LNCAP (cell line): Measurements from ENCODE around the gene SLC1A5.

Experiments
- CTCF ChIP-seq: fragments of 450-650 bp; IDR thresholded peaks from 2 replicates; pipeline ENCODE4 v1.5.1; 2017; ENCODE audit warnings: mild to moderate bottlenecking

The SLC1A5 gene

GRCh38 chr19:46731007-46731501 lies 57.3 kb downstream of the SLC1A5 start:
- no peak for TF ChIP-seq CTCF

- no peak for TF ChIP-seq CTCF
These were observed 57.8 kb downstream of the SLC1A5 start for GRCh38 chr19:46730595-46730994.

GRCh38 chr19:46730187-46730586 lies 58.2 kb downstream of the SLC1A5 start:
- no peak for TF ChIP-seq CTCF

- no peak for TF ChIP-seq CTCF
These were observed 58.7 kb downstream of the SLC1A5 start for GRCh38 chr19:46729696-46730095.

GRCh38 chr19:46728693-46729339 lies 59.6 kb downstream of the SLC1A5 start:
- TF ChIP-seq CTCF, result peak; percentile 81

GRCh38 chr19:46728208-46728607 lies 60.2 kb downstream of the SLC1A5 start:
- TF ChIP-seq CTCF, result no peak

- TF ChIP-seq CTCF, result no peak
These were observed 60.6 kb downstream of the SLC1A5 start for GRCh38 chr19:46727757-46728156.
